Activated CD8-positive, alpha-beta memory T cell treated with anti-CD3 and anti-CD28 coated beads for 4 hours (primary cell): ENCODE data around the gene CPEB4.
A peak's percentile ranks its signal among the peaks of the same experiment; 100 is the strongest.

Source experiments
- DNase-seq, 2 donors: peaks; one replicate each; pipeline ENCODE4 v3.0.0-alpha.2; 2020; ENCODE audit warnings: low read depth in 2 of 2

CPEB4 gene

GRCh38 chr5:173913686-173914321, 25.7 kb downstream of the CPEB4 start:
- DNase-seq = no peak

DNA sequence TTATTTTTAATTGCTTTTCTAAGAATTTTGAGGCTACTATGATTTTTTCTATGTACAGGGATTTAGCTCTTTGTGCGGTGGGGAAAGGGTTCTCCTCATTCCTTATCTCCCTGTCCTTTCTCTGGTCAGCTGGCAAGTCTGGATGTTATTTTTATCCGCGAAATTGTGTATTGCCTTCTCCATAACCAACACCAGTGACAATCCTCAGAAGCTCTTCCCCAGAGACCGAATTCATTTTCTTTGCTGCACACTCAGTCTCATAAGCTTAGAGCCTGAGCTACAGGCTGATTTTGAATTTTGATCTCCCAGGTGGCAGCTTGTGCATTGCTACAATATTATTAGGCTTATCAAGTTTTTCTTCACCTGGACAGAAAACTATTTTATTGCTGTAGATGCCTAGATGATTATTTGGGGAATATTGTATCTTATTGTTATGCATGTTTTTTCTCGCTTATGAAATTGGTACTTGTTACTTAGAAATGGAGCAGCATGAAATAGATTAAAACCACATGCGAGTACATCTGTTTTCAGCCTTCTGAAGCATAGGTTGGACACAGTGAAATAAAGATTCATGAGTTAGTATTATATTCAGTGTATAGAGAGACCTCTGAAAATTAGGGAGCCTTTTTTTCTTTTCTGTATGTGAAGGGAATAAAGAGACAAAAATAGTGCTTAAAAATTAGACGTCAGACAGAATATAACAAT, 27.3 kb downstream of the CPEB4 start:
- no peak for DNase-seq

GRCh38 chr5:173916233-173916632, 28.1 kb downstream of the CPEB4 start:
- no peak for DNase-seq

GRCh38 chr5:173917788-173918786, 29.9 kb downstream of the CPEB4 start:
- DNase-seq = peak in 1 of 2 donors; percentile 31

DNA sequence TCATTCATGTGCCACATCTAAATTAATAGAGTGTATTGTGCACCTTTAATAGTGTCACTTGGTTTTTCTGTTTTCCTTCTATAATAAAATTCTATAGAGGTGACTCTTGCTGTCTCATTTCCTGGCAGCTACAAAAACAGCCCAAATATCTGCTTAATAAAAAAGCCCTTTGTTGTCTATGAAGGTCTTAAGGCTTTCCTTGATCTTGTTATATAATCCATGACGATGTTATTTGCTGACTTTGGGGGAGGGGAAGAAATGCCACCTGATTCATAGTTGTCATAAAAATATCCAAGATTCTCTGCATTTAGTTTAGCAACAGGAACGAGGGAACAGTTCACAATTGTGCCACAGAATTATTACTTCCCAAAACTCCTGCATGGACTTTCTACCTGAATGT, 31.3 kb downstream of the CPEB4 start:
- no peak for DNase-seq

GRCh38 chr5:173920024-173920753, 32.0 kb downstream of the CPEB4 start:
- no peak for DNase-seq

DNA sequence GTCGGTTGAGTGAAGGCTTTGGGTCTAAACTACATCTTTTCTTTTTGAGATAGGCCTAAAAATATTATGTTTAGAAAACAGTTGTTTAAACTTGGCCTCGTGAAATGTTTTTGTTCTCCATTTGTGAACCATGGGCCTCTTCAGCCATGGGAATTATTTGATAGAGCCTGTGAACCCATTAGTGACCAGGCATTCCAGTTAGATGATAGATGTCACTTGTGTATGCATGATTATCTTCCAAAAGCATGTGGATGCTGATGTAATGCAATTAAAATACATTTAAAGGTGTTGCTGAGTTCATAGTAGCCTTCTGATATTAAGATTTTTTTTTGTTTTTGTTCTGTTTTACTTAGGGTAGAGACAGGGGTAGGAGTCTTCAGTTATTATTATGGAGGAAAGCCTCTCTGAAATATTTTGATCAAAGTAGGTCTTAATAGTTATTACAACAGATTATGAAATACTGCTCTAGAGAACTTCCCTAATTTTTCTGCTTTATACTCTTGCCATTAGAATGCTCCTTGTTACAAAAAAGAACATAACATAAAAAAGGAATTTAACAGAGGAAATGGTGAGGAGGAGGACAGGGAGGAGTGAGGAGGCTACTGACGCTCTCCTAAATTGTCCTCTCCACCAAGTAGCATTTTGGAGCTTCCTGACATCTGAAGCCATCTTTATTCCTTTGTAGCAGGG, 32.9 kb downstream of the CPEB4 start:
- no peak for DNase-seq

- DNase-seq = no peak
Observed at GRCh38 chr5:173922527-173922926, 34.4 kb downstream of the CPEB4 start.

GRCh38 chr5:173923218-173924095, 35.3 kb downstream of the CPEB4 start:
- no peak for DNase-seq

DNA sequence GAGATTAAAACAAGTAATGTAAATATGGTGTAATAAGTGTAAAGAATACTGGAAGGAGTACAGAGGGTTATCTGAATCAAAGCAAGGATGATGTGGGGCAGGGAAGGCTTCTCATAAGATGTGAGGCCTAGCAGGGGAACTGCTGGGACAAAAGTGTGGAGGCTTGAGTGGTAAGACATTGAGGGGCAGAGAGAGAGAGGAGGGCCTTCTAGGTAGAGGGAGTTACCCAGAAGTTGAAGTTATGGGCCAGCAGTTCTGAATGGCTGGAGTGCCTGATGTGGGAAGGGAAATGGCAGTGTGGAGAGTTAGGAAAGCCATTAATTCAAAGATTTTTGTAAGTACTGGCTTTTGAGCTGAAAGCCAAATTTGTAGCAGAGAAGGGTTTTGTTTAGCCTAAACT, 36.8 kb downstream of the CPEB4 start:
- no peak for DNase-seq

DNA sequence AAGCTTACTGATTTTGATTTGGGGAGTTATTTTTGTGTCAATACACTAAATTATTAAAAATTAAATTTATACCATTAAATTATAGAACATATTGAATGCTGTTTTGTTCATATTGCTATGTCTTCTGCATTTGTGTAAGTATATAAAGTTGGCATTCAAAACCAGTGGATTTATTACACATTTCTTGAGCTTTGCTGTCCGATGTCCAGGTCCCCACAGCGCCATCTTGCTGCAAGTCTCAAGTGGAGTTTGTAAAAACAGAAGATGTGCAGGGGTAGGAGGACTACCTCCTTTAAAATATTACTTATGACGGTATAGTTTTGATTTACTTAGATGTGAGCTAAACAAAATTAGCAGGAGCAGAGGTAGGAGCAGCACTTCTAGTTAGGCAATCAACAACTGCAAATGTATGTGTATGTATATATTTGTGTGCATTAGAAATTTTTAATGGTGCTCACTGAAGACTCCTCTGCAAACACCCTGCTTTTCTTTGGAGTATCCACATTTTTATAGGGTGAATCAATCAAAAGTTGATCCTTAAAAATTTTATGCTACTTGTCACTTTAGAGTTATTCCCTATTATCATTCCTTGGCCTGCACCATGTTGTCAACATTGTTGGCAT, 37.4 kb downstream of the CPEB4 start:
- DNase-seq = peak in 1 of 2 donors; percentile 6

DNA sequence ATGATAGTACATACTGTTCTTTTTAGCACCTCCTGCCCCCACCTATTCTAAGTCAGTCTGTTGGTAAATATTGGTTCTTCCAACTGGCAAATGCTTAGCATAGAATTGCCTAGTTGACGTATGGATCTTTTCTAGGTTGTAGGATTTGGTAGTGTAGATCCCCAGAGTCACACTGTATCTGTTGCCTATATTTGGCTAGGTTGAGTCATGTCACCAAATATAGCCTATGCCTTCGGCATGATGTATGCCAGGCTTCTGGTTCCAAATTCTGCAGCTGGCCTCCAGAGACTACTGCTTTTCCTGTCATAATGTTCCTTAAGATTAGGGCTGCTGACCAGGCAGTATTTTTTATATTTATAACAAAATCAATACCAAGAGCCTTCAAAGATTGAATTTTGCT, 38.2 kb downstream of the CPEB4 start:
- DNase-seq = no peak

- no peak for DNase-seq
Observed at GRCh38 chr5:173928871-173929574, 40.9 kb downstream of the CPEB4 start.

- DNase-seq = no peak
Observed at GRCh38 chr5:173932695-173933139, 44.6 kb downstream of the CPEB4 start.

- no peak for DNase-seq
Observed at GRCh38 chr5:173933901-173934300, 45.8 kb downstream of the CPEB4 start.

- no peak for DNase-seq
Observed at GRCh38 chr5:173935396-173935795, 47.2 kb downstream of the CPEB4 start.

DNA sequence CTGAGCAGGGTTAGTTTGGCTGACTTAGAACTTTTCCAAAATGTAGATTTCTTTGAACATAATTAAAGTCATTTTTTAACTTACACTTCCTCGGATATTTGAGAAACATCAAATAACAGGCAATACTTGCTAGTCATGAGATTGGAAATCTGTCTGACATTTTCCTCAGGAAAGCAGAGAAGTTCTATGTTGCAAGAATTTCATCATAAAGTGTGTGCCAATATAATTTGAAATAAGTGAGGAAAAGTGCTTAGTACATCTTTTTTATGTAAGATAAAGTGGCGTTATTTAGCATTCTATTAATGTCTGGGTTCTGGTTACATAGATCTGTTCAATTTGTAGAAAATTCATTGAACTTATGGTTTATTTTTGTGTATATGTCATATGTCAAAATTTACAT, 52.1 kb downstream of the CPEB4 start:
- DNase-seq = no peak

DNA sequence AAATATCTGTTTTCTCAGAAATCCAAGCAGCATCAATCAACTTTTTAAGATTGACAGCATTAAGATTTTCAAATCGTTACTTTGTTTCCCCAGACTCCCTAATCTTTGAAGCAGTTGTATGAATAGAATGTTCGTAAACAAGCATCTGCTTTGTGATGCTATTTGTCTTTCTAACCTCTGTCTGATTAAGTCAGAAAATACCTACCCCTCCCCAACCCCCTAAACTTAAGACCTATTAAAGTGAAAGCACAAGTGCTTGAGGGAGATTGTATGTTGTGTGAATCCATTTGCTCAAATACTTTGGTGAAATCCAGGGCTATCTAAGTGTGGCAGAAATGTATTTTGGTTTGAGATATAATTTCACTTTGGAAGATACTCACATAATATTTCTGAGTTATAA, 53.0 kb downstream of the CPEB4 start:
- DNase-seq = no peak
